WTC11 (cell line): ENCODE measurements around the gene ZNF705A.

Experiments used
- CTCF ChIP-seq: fragments of 200-600 bp; IDR thresholded peaks from 2 replicates; pipeline ENCODE4 v1.8.0; 2022; ENCODE audit warnings: antibody characterized with exemption
- ESRRA ChIP-seq: sonication (generic); formaldehyde crosslinking; IDR thresholded peaks from 2 replicates; pipeline ENCODE4 v1.8.1; 2022; ENCODE audit warnings: mild to moderate bottlenecking, missing genetic modification reagents, borderline replicate concordance
- STAT6 ChIP-seq: sonication (generic); formaldehyde crosslinking; conservative IDR thresholded peaks from 2 replicates; pipeline ENCODE4 v1.8.1; 2023; ENCODE audit warnings: mild to moderate bottlenecking, low read depth, missing genetic modification reagents, moderate library complexity

GRCh38 chr12:8146442-8146771 is 10.4 kb upstream of the ZNF705A start:
- TF ChIP-seq CTCF: no peak
- no peak for TF ChIP-seq STAT6 (CRISPR knock-in tag)
- no peak for TF ChIP-seq ESRRA (CRISPR knock-in tag)
